PC-9 (cell line): ENCODE data around the gene ERC2. TPM values are rescaled to one million over a fixed set of nuclear protein-coding genes. Genes with fewer than 3 reads are reported as not detected.

Source experiments
- BruUV-seq: library from RNA; stranded (reverse); fragments of 400-500 nt; replicated peaks from 2 replicates; lab custom pipeline; 2021; lab: Mats Ljungman, UMichigan
- CTCF ChIA-PET: fragments of 300-600 bp; sonication (Branson Sonifier 250); formaldehyde crosslinking; loops from one replicate; lab custom pipeline; 2022; ENCODE audit warnings: antibody characterized with exemption; lab: Charles Lee
- POLR2A ChIA-PET: fragments of 300-600 bp; sonication (Branson Sonifier 250); formaldehyde crosslinking; loops from one replicate; lab custom pipeline; 2022; ENCODE audit warnings: antibody characterized with exemption; ENCODE audit not compliant: unreplicated experiment; lab: Charles Lee
- DNase-seq, 2 experiments: peaks; one replicate each; pipeline versions ENCODE4 v3.0.0 to v3.0.0-alpha.2; 2015 to 2022; ENCODE audit warnings: mixed read lengths in 1 of 2
- H2AFZ ChIP-seq: fragments of 200-600 bp; sonication (generic); 2 replicates; pipeline ENCODE4 v1.8.1; 2017; ENCODE audit warnings: antibody characterized with exemption
- H3F3A ChIP-seq: fragments of 200-600 bp; sonication (generic); 2 replicates; pipeline ENCODE4 v1.8.1; 2017; ENCODE audit warnings: antibody characterized with exemption, mild to moderate bottlenecking, low read depth; ENCODE audit not compliant: insufficient read depth
- H3K27ac ChIP-seq: fragments of 200-600 bp; sonication (generic); 2 replicates; pipeline ENCODE4 v1.6.1; 2016; ENCODE audit warnings: mixed run types
- H3K27me3 ChIP-seq: fragments of 200-600 bp; sonication (generic); 2 replicates; pipeline ENCODE4 v1.6.1; 2016; ENCODE audit warnings: low read depth, mixed run types; ENCODE audit not compliant: insufficient read depth
- H3K36me3 ChIP-seq: fragments of 200-600 bp; sonication (generic); 2 replicates; pipeline ENCODE4 v1.6.1; 2016; ENCODE audit warnings: low read depth, mixed run types
- H3K4me1 ChIP-seq: fragments of 200-600 bp; sonication (generic); replicated peaks from 2 replicates; pipeline ENCODE4 v1.6.1; 2016; ENCODE audit warnings: mixed run types; ENCODE audit not compliant: insufficient read depth
- H3K4me2 ChIP-seq: fragments of 200-600 bp; sonication (generic); 2 replicates; pipeline ENCODE4 v1.6.1; 2017; ENCODE audit warnings: mixed run types
- H3K4me3 ChIP-seq: fragments of 200-600 bp; sonication (generic); 2 replicates; pipeline ENCODE4 v1.6.1; 2016; ENCODE audit warnings: mixed run types
- H3K79me2 ChIP-seq: fragments of 200-600 bp; sonication (generic); 2 replicates; pipeline ENCODE4 v1.6.1; 2017; ENCODE audit warnings: low read depth, mixed run types
- H3K9me2 ChIP-seq: fragments of 200-600 bp; sonication (generic); 2 replicates; pipeline ENCODE4 v1.8.1; 2017; ENCODE audit warnings: mild to moderate bottlenecking; ENCODE audit not compliant: insufficient read depth
- H3K9me3 ChIP-seq: fragments of 200-600 bp; sonication (generic); 2 replicates; pipeline ENCODE4 v1.8.1; 2016; ENCODE audit warnings: low read depth; ENCODE audit not compliant: insufficient read depth
- H4K20me1 ChIP-seq: fragments of 200-600 bp; sonication (generic); 2 replicates; pipeline ENCODE4 v1.8.1; 2017; ENCODE audit not compliant: insufficient read depth
- EZH2 ChIP-seq: fragments of 200-600 bp; sonication (generic); IDR thresholded peaks from 2 replicates; pipeline ENCODE4 v1.8.0; 2017; ENCODE audit warnings: antibody characterized with exemption, low read depth
- intact Hi-C: fragments of 100-400 bp; cut with micrococcal nuclease; formaldehyde crosslinking; loops from one replicate; pipeline ENCODE4 v1.10.0; 2022; ENCODE audit not compliant: unreplicated experiment
- total RNA-seq: library from RNA; stranded (reverse); gene quantifications from 2 replicates; pipeline ENCODE4 v1.2.3, GENCODE V29; 2021
- TF ChIP-seq, protein P1 (sequence below): fragments of 200-600 bp; sonication (generic); conservative IDR thresholded peaks from 2 replicates; pipeline ENCODE4 v1.6.1; 2017; ENCODE audit warnings: mixed run types, antibody characterized with exemption, mild to moderate bottlenecking, moderate library complexity

ERC2 gene
- total RNA-seq, 1 experiment from 2014 or later, result 1.4 TPM

DNA sequence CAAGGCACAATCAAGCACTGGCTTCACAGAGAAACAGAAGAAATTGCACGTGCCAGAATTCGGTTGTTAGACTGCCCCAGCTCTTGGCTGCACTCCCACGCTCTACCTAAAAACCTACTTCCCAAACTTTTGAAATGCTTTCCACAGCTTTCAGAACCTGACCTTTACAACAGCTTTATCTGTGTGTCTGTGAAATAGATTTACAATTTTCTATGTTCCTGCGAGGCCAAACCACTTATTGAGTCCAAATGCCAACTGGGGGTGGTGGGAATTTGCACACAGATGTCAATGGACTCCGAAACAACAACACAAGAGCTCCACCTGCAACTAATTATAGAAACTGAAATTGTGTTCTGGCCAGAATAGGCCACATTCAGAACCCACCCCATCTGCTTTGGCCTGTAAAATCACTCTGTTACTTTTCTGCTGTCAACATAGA is 44.6 kb downstream of the ERC2 start:
- Histone ChIP-seq H3F3A (no peaks in the 10 kb centered on the region), H3K79me2 (no peaks in the 10 kb centered on the region), H3K36me3 (no peaks in the 10 kb centered on the region), H3K4me2 (no peak overlapping the region), H2AFZ (no peak overlapping the region), H3K27ac (no peak overlapping the region), H3K9me3 (no peaks in the 10 kb centered on the region), H3K4me1 (no peaks in the 10 kb centered on the region), H4K20me1 (no peaks in the 10 kb centered on the region), H3K4me3 (no peak overlapping the region), H3K9me2 (no peaks in the 10 kb centered on the region), H3K27me3 (no peaks in the 10 kb centered on the region; the same call in 1 of the 2 replicates)
- TF ChIP-seq, protein P1, sequence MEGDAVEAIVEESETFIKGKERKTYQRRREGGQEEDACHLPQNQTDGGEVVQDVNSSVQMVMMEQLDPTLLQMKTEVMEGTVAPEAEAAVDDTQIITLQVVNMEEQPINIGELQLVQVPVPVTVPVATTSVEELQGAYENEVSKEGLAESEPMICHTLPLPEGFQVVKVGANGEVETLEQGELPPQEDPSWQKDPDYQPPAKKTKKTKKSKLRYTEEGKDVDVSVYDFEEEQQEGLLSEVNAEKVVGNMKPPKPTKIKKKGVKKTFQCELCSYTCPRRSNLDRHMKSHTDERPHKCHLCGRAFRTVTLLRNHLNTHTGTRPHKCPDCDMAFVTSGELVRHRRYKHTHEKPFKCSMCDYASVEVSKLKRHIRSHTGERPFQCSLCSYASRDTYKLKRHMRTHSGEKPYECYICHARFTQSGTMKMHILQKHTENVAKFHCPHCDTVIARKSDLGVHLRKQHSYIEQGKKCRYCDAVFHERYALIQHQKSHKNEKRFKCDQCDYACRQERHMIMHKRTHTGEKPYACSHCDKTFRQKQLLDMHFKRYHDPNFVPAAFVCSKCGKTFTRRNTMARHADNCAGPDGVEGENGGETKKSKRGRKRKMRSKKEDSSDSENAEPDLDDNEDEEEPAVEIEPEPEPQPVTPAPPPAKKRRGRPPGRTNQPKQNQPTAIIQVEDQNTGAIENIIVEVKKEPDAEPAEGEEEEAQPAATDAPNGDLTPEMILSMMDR, result no peak
- TF ChIP-seq EZH2, result no peak
- ChIA-PET POLR2A (no interaction called here), CTCF (no interaction called here)
- intact Hi-C loops, result no loop called here
- DNase-seq, result no peak
- no TSS peak for BruUV-seq

- Histone ChIP-seq H3K4me1 (no peaks in the 10 kb centered on the region), H3K27me3 (no peaks in the 10 kb centered on the region; the same call in 1 of the 2 replicates), H3K9me3 (no peaks in the 10 kb centered on the region), H3K36me3 (no peaks in the 10 kb centered on the region), H3K79me2 (no peaks in the 10 kb centered on the region), H3F3A (no peaks in the 10 kb centered on the region), H2AFZ (no peak overlapping the region), H3K27ac (no peak overlapping the region), H4K20me1 (no peaks in the 10 kb centered on the region), H3K4me3 (no peak overlapping the region), H3K9me2 (no peaks in the 10 kb centered on the region), H3K4me2 (no peak overlapping the region)
- no TSS peak for BruUV-seq
- CTCF ChIA-PET, result no interaction called here
- DNase-seq, result no peak
- TF ChIP-seq, protein P1, result no peak
- TF ChIP-seq EZH2, result no peak
- POLR2A ChIA-PET, result no interaction called here
- intact Hi-C loops, result no loop called here
These were observed 46.0 kb downstream of the ERC2 start for GRCh38 chr3:56422316-56422715.

DNA sequence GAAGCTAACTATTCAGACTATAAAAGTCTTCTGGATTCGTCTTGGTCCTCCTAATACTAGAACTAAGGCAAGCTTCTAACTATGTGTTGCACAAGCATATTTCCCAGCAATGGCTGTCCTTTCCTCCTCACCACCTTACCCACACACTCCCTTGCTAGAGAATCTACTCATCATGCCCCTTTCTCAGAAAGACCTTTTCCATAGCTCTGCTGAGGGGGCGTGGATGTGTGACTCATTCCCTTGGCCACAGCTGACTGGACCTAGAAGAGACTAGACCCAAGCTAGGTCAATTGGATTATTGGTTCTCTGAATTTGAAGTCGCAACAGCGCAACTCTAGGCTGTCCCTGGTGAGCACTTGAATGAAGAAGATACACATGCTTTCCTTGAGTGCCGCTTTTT is 47.1 kb downstream of the ERC2 start:
- Histone ChIP-seq H4K20me1 (no peaks in the 10 kb centered on the region), H3K4me1 (no peaks in the 10 kb centered on the region), H3K79me2 (no peaks in the 10 kb centered on the region), H3K9me2 (no peaks in the 10 kb centered on the region), H3K4me2 (no peak overlapping the region), H3K4me3 (no peak overlapping the region), H3F3A (no peaks in the 10 kb centered on the region), H3K9me3 (no peaks in the 10 kb centered on the region), H3K27ac (no peak overlapping the region), H3K36me3 (no peaks in the 10 kb centered on the region), H3K27me3 (no peaks in the 10 kb centered on the region; the same call in 1 of the 2 replicates), H2AFZ (no peak overlapping the region)
- TF ChIP-seq, protein P1, result no peak
- TF ChIP-seq EZH2, result no peak
- intact Hi-C loops, result no loop called here
- POLR2A ChIA-PET, result no interaction called here
- no peak for DNase-seq
- BruUV-seq, result no TSS peak
- CTCF ChIA-PET, result no interaction called here
